Astrocyte of the cerebellum (primary cell): Measurements from ENCODE around the gene SNRPA.

Experiments used
- DNase-seq: peaks from one replicate; pipeline ENCODE4 v3.0.0-alpha.2; 2011; ENCODE audit warnings: low read depth
- H3K4me3 ChIP-seq: 2 replicates; pipeline ENCODE4 v1.5.1; 2011; ENCODE audit warnings: mild to moderate bottlenecking, low read depth, low read length, moderate library complexity
- in situ Hi-C: cut with HindIII; loops from 2 replicates; pipeline ENCODE4 v1.10.0; 2017; ENCODE audit warnings: low sequenced_read_pairs
- TF ChIP-seq, protein P1 (sequence below): IDR thresholded peaks from 2 replicates; pipeline ENCODE4 v1.5.1; 2012; ENCODE audit warnings: low read length, low read depth, moderate library complexity, mild to moderate bottlenecking; ENCODE audit errors: missing control alignments

SNRPA gene

DNA sequence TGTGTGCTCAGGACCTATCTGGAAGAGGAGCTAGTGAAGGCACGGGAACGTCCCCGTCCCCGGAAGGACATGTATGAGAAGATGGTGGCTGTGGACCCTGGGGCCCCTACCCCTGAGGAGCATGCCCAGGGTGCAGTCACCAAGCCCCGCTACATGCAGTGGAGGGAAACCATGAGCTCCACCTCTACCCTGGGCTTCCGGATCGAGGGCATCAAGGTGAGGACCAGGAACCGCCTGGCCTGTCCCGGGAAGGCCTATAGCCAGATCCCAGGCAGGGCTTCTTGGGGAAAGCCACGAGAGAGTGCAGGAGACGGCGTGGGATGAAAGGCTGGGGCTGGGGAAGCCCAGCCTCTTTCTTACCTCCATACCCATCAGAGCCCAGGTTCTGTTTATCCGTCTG is 17.9 kb upstream of the SNRPA start:
- TF ChIP-seq, protein P1, sequence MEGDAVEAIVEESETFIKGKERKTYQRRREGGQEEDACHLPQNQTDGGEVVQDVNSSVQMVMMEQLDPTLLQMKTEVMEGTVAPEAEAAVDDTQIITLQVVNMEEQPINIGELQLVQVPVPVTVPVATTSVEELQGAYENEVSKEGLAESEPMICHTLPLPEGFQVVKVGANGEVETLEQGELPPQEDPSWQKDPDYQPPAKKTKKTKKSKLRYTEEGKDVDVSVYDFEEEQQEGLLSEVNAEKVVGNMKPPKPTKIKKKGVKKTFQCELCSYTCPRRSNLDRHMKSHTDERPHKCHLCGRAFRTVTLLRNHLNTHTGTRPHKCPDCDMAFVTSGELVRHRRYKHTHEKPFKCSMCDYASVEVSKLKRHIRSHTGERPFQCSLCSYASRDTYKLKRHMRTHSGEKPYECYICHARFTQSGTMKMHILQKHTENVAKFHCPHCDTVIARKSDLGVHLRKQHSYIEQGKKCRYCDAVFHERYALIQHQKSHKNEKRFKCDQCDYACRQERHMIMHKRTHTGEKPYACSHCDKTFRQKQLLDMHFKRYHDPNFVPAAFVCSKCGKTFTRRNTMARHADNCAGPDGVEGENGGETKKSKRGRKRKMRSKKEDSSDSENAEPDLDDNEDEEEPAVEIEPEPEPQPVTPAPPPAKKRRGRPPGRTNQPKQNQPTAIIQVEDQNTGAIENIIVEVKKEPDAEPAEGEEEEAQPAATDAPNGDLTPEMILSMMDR = no peak
- in situ Hi-C loops = no loop called here

DNA sequence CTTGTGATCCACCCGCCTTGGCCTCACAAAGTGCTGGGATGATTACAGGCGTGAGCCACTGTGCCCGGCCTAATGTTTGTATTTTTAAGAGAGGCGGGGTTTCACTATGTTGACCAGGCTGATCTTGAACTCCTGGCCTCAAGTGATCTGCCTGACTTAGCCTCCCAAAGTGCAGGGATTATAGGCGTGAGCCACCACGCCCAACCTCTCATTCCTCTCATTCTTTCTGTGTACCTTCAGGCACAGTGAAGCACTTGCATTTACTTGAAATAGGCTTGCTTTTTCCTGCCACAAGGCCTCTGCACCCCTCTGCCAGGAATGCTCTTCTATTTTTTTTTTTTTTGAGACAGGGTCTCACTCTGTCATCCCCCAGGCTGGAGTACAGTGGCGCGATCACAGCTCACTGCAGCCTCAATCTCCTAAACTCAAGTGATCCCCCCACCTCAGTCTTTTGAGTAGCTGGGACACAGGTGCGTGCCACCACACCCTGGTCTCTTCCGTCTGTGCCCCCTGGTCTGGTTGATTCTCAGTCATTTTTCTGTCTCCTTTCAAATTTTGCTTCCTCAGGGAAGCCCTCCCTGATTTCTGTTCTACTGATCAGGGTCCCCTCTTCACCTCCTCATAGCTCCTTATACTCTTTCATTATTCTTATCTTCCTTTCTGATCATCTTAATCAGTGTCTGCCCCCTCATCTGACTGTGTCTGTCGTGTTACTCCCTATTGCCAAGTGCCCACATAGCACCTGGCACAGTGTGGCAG is 15.8 kb upstream of the SNRPA start:
- in situ Hi-C loops = no loop called here
- TF ChIP-seq, protein P1 = no peak
- DNase-seq = no peak
- H3K4me3 ChIP-seq = no peak overlapping the region

More for the DNA sequence above, 17.9 kb upstream of the SNRPA start:
- DNase-seq = no peak
- no peak overlapping the region for H3K4me3 ChIP-seq

DNA sequence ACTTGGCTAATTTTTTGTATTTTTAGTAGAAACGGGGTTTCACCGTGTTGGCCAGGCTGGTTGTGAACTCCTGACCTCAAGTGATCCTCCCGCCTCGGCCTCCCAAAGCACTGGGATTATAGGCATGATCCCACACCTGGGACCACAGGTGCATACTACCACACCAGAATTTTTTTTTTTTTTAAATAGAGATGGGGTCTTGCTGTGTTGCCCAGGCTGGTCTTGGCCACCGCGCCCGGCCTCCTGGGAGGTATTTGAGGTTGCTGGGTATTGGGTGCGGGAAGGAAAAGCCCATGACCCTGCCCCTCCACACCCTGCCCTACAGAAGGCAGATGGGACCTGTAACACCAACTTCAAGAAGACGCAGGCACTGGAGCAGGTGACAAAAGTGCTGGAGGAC is 14.3 kb upstream of the SNRPA start:
- in situ Hi-C loops = no loop called here
- TF ChIP-seq, protein P1 = no peak
- no peak for DNase-seq
- H3K4me3 ChIP-seq = no peak overlapping the region

DNA sequence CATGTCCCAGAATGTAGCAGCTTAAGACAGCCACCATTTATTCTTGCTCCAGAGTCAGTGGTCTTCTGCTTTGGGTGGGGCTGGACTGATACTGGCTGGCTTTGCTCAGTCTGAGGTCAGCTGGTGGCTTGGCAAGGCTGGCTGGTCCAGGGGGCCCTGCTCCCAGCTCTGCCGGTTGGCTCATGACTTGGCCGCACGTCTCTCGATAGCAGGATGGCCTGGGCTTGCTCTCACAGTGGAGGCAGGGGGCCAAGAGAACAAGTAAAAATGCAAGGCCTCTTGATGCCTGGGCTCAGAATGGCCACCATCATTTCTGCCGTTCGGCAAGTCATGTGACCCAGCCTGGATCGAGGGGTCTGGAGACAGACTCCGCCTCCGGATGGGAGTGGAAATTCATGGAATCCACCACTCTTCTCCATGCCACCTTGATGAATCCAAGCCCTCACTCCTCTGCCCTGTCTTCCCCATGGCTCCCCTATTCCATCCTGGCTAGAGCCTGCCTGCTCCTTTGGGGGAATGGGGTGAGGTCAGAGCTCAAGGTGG is 13.8 kb upstream of the SNRPA start:
- H3K4me3 ChIP-seq = no peak overlapping the region
- TF ChIP-seq, protein P1 = no peak
- DNase-seq = no peak
- in situ Hi-C loops = no loop called here

DNA sequence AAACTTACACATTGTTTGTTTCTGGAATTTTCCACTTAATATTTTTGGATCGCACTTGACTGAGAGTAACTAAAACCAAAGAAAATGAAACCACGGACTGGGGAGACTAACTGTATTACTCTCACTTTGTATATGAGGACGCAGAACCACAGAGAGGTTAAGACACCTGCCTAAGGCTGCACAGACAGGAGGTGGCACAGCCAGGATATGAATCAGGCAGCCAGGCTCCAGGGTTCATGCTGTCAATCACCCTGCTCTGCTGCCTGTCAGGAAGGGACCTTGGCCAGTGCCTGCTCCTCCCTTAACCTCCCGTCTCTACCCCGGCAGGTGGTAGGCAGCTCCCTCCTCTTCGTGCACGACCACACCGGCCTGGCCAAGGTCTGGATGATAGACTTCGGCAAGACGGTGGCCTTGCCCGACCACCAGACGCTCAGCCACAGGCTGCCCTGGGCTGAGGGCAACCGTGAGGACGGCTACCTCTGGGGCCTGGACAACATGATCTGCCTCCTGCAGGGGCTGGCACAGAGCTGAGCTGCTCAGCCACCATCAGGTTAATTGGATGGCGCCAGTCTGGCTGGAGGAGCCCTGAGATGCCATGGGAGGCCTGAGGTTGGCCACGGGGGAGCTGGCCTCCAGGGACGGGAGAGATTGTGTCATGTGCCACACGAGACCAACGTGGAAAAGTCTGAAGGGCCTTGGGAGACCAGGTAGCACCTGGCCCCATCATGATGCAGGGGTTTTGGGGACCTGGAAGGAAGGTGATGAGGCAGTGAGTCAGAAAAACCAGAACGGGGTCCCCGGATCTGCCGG is 11.8 kb upstream of the SNRPA start:
- H3K4me3 ChIP-seq = no peak overlapping the region
- in situ Hi-C loops = no loop called here
- TF ChIP-seq, protein P1 = no peak
- DNase-seq = no peak

DNA sequence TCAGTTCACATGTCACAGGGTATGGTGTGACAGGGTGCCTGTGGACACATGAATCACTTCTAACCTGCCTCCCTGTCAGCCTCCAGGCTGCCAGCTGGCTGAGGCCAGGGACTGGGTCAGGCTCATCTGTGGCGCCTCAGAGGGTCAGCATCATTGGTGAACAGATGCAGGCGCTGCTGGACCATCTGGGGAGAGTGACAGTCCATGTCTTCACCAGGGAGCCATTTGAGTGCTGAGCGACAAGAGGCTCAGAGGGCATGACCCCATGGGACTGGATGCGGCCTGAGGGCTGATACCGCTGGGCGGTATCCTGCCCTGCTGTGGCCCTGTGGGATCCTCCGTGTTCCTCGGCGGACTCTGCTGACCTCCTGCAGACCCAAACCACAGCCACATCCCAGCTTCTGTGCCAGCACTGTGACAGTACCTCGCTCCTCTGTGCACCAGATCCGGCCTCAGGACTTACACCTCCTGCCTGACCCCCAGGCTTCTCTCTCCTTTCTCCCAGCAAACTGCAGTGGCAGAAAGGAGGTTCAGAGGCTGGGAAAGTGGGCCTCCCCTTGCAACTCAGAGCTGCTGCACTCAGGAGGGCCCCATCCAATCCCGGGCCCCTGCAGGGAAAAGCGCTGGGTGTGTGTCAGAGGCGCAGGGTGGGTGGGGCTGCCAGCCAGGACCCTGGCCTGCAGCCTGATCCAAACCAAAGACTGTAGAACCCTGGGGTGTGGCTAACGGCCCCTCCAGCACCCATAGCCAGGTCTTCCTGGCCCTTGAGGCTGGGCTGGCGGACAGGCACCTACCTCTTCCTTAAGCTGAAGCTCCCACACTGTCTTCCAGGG is 10.9 kb upstream of the SNRPA start:
- in situ Hi-C loops = no loop called here
- no peak overlapping the region for H3K4me3 ChIP-seq
- TF ChIP-seq, protein P1 = no peak
- DNase-seq = no peak
